HL-60 (cell line): ENCODE results near the gene GPR183.

ENCODE experiments used
- DNase-seq, 2 experiments: peaks; one replicate each; pipeline ENCODE4 v3.0.0-alpha.2; 2010 to 2020; ENCODE audit warnings: low read depth in 1 of 2, low spot score in 1 of 2
- H3K27ac ChIP-seq: fragments of 250-450 bp; sonication (Bioruptor Pico); replicated peaks from 2 replicates; pipeline ENCODE4 v1.5.1; 2020; ENCODE audit warnings: mild to moderate bottlenecking, moderate library complexity
- H3K27me3 ChIP-seq: fragments of 250-450 bp; sonication (Bioruptor Pico); 2 replicates; pipeline ENCODE4 v1.5.1; 2021; ENCODE audit warnings: mild to moderate bottlenecking, moderate library complexity; ENCODE audit not compliant: insufficient read depth, poor library complexity, severe bottlenecking
- H3K4me3 ChIP-seq: replicated peaks from 2 replicates; pipeline ENCODE4 v1.5.1; 2011; ENCODE audit warnings: mild to moderate bottlenecking, control low read depth, low read length; ENCODE audit not compliant: insufficient read depth
- GABPA ChIP-seq: IDR thresholded peaks from 2 replicates; pipeline ENCODE4 v1.6.1; 2012; ENCODE audit warnings: low read depth
- POLR2AphosphoS5 ChIP-seq: IDR thresholded peaks from 2 replicates; pipeline ENCODE4 v1.6.1; 2012; ENCODE audit warnings: low read depth
- SPI1 ChIP-seq: IDR thresholded peaks from 2 replicates; pipeline ENCODE4 v1.6.1; 2012; ENCODE audit warnings: low read depth, mild to moderate bottlenecking, borderline replicate concordance
- TF ChIP-seq, protein P1 (sequence below): IDR thresholded peaks from 2 replicates; pipeline ENCODE4 v1.6.1; 2012; ENCODE audit warnings: low read depth; ENCODE audit not compliant: insufficient replicate concordance
- TF ChIP-seq, protein P2 (sequence below): IDR thresholded peaks from one replicate; pipeline ENCODE4 v1.5.1; 2011; ENCODE audit warnings: low read length, control low read depth, inconsistent platforms; ENCODE audit not compliant: insufficient read depth

Gene GPR183

DNA sequence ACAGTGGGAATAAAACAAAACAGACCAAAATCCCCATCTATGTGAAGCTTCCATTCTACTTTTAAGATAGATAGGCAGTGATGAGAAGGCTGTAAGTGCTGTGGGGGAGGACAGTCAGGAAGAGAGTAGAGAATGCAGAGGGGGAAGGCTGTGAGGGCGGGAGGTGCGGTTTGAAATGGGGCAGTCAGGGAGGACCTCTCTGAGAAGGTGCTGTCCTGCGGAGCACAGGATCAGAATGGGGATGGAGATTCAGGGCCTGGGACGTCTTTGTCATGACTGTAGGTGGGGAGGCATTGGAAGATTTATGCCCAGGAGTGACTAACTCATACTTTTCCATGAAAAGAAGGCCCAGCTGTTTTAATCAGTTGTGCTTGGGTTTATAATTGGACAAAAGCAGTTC lies 3.9 kb upstream of the GPR183 start:
- TF ChIP-seq POLR2AphosphoS5, result peak; percentile 52; the same call in 1 of the 2 replicates
- TF ChIP-seq, protein P1, sequence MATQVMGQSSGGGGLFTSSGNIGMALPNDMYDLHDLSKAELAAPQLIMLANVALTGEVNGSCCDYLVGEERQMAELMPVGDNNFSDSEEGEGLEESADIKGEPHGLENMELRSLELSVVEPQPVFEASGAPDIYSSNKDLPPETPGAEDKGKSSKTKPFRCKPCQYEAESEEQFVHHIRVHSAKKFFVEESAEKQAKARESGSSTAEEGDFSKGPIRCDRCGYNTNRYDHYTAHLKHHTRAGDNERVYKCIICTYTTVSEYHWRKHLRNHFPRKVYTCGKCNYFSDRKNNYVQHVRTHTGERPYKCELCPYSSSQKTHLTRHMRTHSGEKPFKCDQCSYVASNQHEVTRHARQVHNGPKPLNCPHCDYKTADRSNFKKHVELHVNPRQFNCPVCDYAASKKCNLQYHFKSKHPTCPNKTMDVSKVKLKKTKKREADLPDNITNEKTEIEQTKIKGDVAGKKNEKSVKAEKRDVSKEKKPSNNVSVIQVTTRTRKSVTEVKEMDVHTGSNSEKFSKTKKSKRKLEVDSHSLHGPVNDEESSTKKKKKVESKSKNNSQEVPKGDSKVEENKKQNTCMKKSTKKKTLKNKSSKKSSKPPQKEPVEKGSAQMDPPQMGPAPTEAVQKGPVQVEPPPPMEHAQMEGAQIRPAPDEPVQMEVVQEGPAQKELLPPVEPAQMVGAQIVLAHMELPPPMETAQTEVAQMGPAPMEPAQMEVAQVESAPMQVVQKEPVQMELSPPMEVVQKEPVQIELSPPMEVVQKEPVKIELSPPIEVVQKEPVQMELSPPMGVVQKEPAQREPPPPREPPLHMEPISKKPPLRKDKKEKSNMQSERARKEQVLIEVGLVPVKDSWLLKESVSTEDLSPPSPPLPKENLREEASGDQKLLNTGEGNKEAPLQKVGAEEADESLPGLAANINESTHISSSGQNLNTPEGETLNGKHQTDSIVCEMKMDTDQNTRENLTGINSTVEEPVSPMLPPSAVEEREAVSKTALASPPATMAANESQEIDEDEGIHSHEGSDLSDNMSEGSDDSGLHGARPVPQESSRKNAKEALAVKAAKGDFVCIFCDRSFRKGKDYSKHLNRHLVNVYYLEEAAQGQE, result peak; percentile 11
- TF ChIP-seq GABPA, result no peak
- TF ChIP-seq, protein P2, sequence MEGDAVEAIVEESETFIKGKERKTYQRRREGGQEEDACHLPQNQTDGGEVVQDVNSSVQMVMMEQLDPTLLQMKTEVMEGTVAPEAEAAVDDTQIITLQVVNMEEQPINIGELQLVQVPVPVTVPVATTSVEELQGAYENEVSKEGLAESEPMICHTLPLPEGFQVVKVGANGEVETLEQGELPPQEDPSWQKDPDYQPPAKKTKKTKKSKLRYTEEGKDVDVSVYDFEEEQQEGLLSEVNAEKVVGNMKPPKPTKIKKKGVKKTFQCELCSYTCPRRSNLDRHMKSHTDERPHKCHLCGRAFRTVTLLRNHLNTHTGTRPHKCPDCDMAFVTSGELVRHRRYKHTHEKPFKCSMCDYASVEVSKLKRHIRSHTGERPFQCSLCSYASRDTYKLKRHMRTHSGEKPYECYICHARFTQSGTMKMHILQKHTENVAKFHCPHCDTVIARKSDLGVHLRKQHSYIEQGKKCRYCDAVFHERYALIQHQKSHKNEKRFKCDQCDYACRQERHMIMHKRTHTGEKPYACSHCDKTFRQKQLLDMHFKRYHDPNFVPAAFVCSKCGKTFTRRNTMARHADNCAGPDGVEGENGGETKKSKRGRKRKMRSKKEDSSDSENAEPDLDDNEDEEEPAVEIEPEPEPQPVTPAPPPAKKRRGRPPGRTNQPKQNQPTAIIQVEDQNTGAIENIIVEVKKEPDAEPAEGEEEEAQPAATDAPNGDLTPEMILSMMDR, result no peak
- no peak for TF ChIP-seq SPI1
- no peaks in the 10 kb centered on the region for H3K27me3 ChIP-seq
- peak in 1 of 2 experiments; percentile 83 for DNase-seq
- peak overlapping the region; percentile 93 for H3K27ac ChIP-seq
- H3K4me3 ChIP-seq, result no peak overlapping the region

DNA sequence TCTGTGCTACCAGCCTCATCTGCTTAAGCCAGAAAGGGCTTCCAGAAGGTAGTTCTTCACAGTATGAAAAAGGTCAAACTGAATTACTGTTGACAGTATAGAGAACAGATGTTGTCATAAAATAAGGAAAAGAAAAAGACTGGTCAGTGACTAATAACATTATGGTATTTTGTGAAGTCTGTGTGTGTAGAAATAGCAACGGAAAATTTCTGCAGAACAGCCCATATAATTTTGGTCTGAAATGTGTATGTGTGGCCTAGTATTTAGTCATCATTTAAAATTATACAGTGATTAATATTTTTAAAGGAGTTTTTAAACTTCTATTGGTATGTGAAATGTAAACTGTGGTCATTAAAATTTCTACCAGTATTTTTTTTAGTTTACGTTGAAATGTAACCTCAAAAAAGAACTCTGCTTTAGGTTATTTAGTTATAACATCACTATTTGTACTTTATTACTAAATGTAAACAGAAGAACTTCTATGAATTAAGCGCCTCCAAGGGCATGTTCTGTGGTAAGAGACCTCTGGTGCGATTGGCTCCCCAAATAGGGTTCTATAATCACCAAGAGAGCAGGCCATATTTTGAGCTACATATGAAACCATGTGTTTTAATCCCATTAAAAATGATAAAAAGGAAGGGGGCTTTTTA lies 3.3 kb upstream of the GPR183 start:
- H3K27me3 ChIP-seq, result no peaks in the 10 kb centered on the region
- TF ChIP-seq GABPA, result no peak
- TF ChIP-seq, protein P2, result no peak
- TF ChIP-seq, protein P1, result no peak
- TF ChIP-seq SPI1, result no peak
- TF ChIP-seq POLR2AphosphoS5, result no peak
- no peak overlapping the region for H3K4me3 ChIP-seq
- DNase-seq, result peak; percentile 51 to 68
- peak overlapping the region; percentile 93 for H3K27ac ChIP-seq

DNA sequence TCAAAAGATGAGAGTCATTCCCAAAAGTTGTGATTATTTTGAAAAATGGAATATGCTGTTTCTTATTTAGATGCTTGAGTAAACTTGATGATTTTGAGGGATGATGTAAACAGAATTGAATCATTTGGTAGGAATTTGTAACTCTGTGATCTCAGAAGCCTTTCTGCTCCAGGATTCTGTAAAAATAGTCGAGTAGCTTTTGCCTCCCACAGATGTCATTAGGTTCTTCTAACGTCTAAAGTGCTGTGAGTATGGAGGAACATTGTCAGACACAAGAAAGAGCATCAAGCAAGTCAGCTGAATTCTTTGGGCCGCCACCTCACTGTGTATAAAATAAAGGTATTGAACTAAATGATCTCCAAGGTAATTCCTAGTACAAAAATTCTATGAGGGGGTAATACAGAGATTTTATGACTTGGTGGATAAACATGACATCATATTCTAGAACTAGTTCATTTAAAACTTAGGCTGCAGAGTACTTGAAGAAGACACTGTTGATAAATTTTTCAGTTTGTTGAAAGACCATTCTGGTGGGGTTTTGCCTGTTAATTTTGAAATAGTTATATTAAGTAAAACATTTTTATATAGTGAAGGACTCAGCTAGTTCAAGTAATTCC lies 1.4 kb upstream of the GPR183 start:
- H3K27ac ChIP-seq, result peak overlapping the region; percentile 93
- no peak for DNase-seq
- TF ChIP-seq POLR2AphosphoS5, result no peak
- TF ChIP-seq SPI1, result no peak
- TF ChIP-seq GABPA, result no peak
- TF ChIP-seq, protein P2, result no peak
- TF ChIP-seq, protein P1, result no peak

More for the DNA sequence above, 1.4 kb upstream of the GPR183 start:
- no peaks in the 10 kb centered on the region for H3K27me3 ChIP-seq
- no peak overlapping the region for H3K4me3 ChIP-seq
